Astrocyte of the hippocampus (primary cell): ENCODE measurements around the gene BPGM.

Experiments used
- DNase-seq: peaks from one replicate; pipeline ENCODE4 v3.0.0; 2011; ENCODE audit warnings: low read depth, low spot score

Gene BPGM

GRCh38 chr7:134646425-134647305, at the start of gene BPGM:
Gene BPGM, plus strand, starts transcription at chr7:134646853. Its CDS starts 14,655 bp downstream, at chr7:134661508.
- DNase-seq: peak; percentile 100

- no peak for DNase-seq
Observed at GRCh38 chr7:134599371-134599770, 47.3 kb upstream of the BPGM start.

GRCh38 chr7:134601459-134601858, 45.2 kb upstream of the BPGM start:
- DNase-seq: no peak

GRCh38 chr7:134602881-134603451, 43.7 kb upstream of the BPGM start:
- no peak for DNase-seq

GRCh38 chr7:134605978-134606923, 40.4 kb upstream of the BPGM start:
- DNase-seq: peak; percentile 75

GRCh38 chr7:134611611-134612151, 35.0 kb upstream of the BPGM start:
- DNase-seq: no peak

- no peak for DNase-seq
Observed at GRCh38 chr7:134612197-134612596, 34.5 kb upstream of the BPGM start.

- DNase-seq: peak; percentile 95
Observed at GRCh38 chr7:134613623-134614347, 32.9 kb upstream of the BPGM start.

- no peak for DNase-seq
Observed at GRCh38 chr7:134616611-134617010, 30.0 kb upstream of the BPGM start.

- DNase-seq: no peak
Observed at GRCh38 chr7:134618756-134619530, 27.7 kb upstream of the BPGM start.

- DNase-seq: peak; percentile 74
Observed at GRCh38 chr7:134619627-134620331, 26.9 kb upstream of the BPGM start.

- no peak for DNase-seq
Observed at GRCh38 chr7:134622303-134622995, 24.2 kb upstream of the BPGM start.

GRCh38 chr7:134623193-134623592, 23.5 kb upstream of the BPGM start:
- no peak for DNase-seq

- DNase-seq: peak; percentile 35
Observed at GRCh38 chr7:134625550-134625949, 21.1 kb upstream of the BPGM start.

- no peak for DNase-seq
Observed at GRCh38 chr7:134627109-134627774, 19.4 kb upstream of the BPGM start.

- no peak for DNase-seq
Observed at GRCh38 chr7:134627775-134628153, 18.9 kb upstream of the BPGM start.

GRCh38 chr7:134629445-134629844, 17.2 kb upstream of the BPGM start:
- DNase-seq: no peak

- no peak for DNase-seq
Observed at GRCh38 chr7:134630237-134630636, 16.4 kb upstream of the BPGM start.
